DND-41 (cell line): ENCODE measurements around the gene FHIT.

ENCODE experiments used
- ATAC-seq: fragments of 200-7000 bp; cut with Tn5 transposase; 3 replicates; pipeline ENCODE4 v1.9.1; 2021; ENCODE audit warnings: low read depth; ENCODE audit not compliant: insufficient read depth
- DNase-seq: peaks from one replicate; pipeline ENCODE4 v3.0.0-alpha.2; 2020
- H2AFZ ChIP-seq: 2 replicates; pipeline ENCODE4 v1.6.0; 2012; ENCODE audit warnings: low read depth, low read length
- H3K27ac ChIP-seq: 2 replicates; pipeline ENCODE4 v1.5.1; 2012; ENCODE audit warnings: low read length, inconsistent platforms
- H3K27me3 ChIP-seq: fragments of 200-600 bp; sonication (generic); 2 replicates; pipeline ENCODE4 v1.6.0; 2012; ENCODE audit warnings: low read length, mild to moderate bottlenecking, inconsistent platforms; ENCODE audit not compliant: insufficient read depth, poor library complexity
- H3K36me3 ChIP-seq: 2 replicates; pipeline ENCODE4 v1.5.1; 2012; ENCODE audit warnings: low read length, inconsistent platforms; ENCODE audit not compliant: insufficient read depth
- H3K4me1 ChIP-seq: 2 replicates; pipeline ENCODE4 v1.5.1; 2012; ENCODE audit warnings: mild to moderate bottlenecking, low read length; ENCODE audit not compliant: insufficient read depth
- H3K4me2 ChIP-seq: 2 replicates; pipeline ENCODE4 v1.6.0; 2012; ENCODE audit warnings: mild to moderate bottlenecking, moderate library complexity, low read length, inconsistent platforms; ENCODE audit not compliant: insufficient read depth
- H3K4me3 ChIP-seq, 2 experiments: fragments of 200-600 bp in 1 of 2; shearing (Covaris generic) in 1 of 2; 2 replicates each; pipeline ENCODE4 v1.5.1; 2012 to 2016; ENCODE audit warnings: inconsistent platforms in 2 of 2, low read length in 2 of 2, mild to moderate bottlenecking in 2 of 2, low read depth in 1 of 2, moderate library complexity in 1 of 2
- H3K79me2 ChIP-seq: 2 replicates; pipeline ENCODE4 v1.6.0; 2012; ENCODE audit warnings: low read length, inconsistent platforms; ENCODE audit not compliant: insufficient read depth
- H3K9ac ChIP-seq: 2 replicates; pipeline ENCODE4 v1.6.0; 2012; ENCODE audit warnings: low read depth, mild to moderate bottlenecking, inconsistent platforms, low read length, moderate library complexity
- H3K9me3 ChIP-seq: 2 replicates; pipeline ENCODE4 v1.5.1; 2012; ENCODE audit warnings: low read length, moderate library complexity, mild to moderate bottlenecking, inconsistent platforms; ENCODE audit not compliant: insufficient read depth, severe bottlenecking
- H4K20me1 ChIP-seq: 2 replicates; pipeline ENCODE4 v1.6.0; 2012; ENCODE audit warnings: low read length; ENCODE audit not compliant: insufficient read depth
- CTCF ChIP-seq: IDR thresholded peaks from 2 replicates; pipeline ENCODE4 v1.5.1; 2012; ENCODE audit warnings: borderline replicate concordance, low read length, moderate library complexity, mild to moderate bottlenecking; ENCODE audit not compliant: poor library complexity, severe bottlenecking; ENCODE audit errors: extremely low read depth
- EZH2 ChIP-seq: IDR thresholded peaks from 3 replicates; pipeline ENCODE4 v1.6.1; 2012; ENCODE audit warnings: borderline replicate concordance, low read depth, mild to moderate bottlenecking, moderate library complexity, low read length, inconsistent platforms; ENCODE audit not compliant: severe bottlenecking

FHIT gene

GRCh38 chr3:59914251-59914650, 1337.0 kb downstream of the FHIT start:
- H3K9me3 ChIP-seq, result no peaks in the 10 kb centered on the region
- H3K4me3 ChIP-seq, result no peak overlapping the region
- no peaks in the 10 kb centered on the region for H3K79me2 ChIP-seq
- ATAC-seq, result no peak
- no peak for TF ChIP-seq CTCF
- no peak for TF ChIP-seq EZH2
- no peak for DNase-seq
- H3K27ac ChIP-seq, result no peak overlapping the region
- H4K20me1 ChIP-seq, result no peaks in the 10 kb centered on the region
- H3K9ac ChIP-seq, result no peak overlapping the region
- peaks cover 37% of the 10 kb centered on the region for H3K36me3 ChIP-seq
- H3K27me3 ChIP-seq, result no peaks in the 10 kb centered on the region
- no peak overlapping the region for H2AFZ ChIP-seq
- peaks cover 9% of the 10 kb centered on the region for H3K4me1 ChIP-seq
- H3K4me2 ChIP-seq, result no peak overlapping the region

GRCh38 chr3:59913645-59914044, 1337.6 kb downstream of the FHIT start:
- no peak for ATAC-seq
- peaks cover 3% of the 10 kb centered on the region for H3K4me1 ChIP-seq
- no peak overlapping the region for H3K4me3 ChIP-seq
- no peaks in the 10 kb centered on the region for H3K9me3 ChIP-seq
- H3K79me2 ChIP-seq, result no peaks in the 10 kb centered on the region
- H2AFZ ChIP-seq, result no peak overlapping the region
- no peaks in the 10 kb centered on the region for H3K27me3 ChIP-seq
- H3K36me3 ChIP-seq, result peaks cover 31% of the 10 kb centered on the region
- H3K9ac ChIP-seq, result no peak overlapping the region
- no peak for DNase-seq
- H4K20me1 ChIP-seq, result no peaks in the 10 kb centered on the region
- no peak overlapping the region for H3K4me2 ChIP-seq
- H3K27ac ChIP-seq, result no peak overlapping the region
- TF ChIP-seq EZH2 (no peak), CTCF (no peak)

- Histone ChIP-seq H3K9me3 (peaks cover 8% of the 10 kb centered on the region), H3K4me3 (no peak overlapping the region), H3K27me3 (no peaks in the 10 kb centered on the region), H3K4me2 (no peak overlapping the region), H2AFZ (no peak overlapping the region), H3K36me3 (peaks cover 29% of the 10 kb centered on the region), H3K27ac (no peak overlapping the region), H4K20me1 (no peaks in the 10 kb centered on the region), H3K4me1 (no peaks in the 10 kb centered on the region), H3K79me2 (no peaks in the 10 kb centered on the region), H3K9ac (no peak overlapping the region)
- ATAC-seq (no peak), DNase-seq (no peak)
- TF ChIP-seq EZH2 (no peak), CTCF (no peak)
These were observed 1342.6 kb downstream of the FHIT start for GRCh38 chr3:59908701-59909100.

GRCh38 chr3:59908280-59908679, 1343.0 kb downstream of the FHIT start:
- no peaks in the 10 kb centered on the region for H3K4me1 ChIP-seq
- H3K4me3 ChIP-seq, result no peak overlapping the region
- peaks cover 32% of the 10 kb centered on the region for H3K36me3 ChIP-seq
- no peak overlapping the region for H2AFZ ChIP-seq
- H3K9me3 ChIP-seq, result peaks cover 8% of the 10 kb centered on the region
- H4K20me1 ChIP-seq, result no peaks in the 10 kb centered on the region
- H3K27me3 ChIP-seq, result no peaks in the 10 kb centered on the region
- no peak overlapping the region for H3K27ac ChIP-seq
- TF ChIP-seq CTCF (no peak), EZH2 (no peak)
- H3K9ac ChIP-seq, result no peak overlapping the region
- ATAC-seq (no peak), DNase-seq (no peak)
- H3K4me2 ChIP-seq, result no peak overlapping the region
- H3K79me2 ChIP-seq, result no peaks in the 10 kb centered on the region
